H9 (cell line): Measurements from ENCODE around the gene CCIN. TPM values are rescaled to one million over a fixed set of nuclear protein-coding genes. Genes with fewer than 3 reads are reported as not detected.

ENCODE experiments used
- DNase-seq: peaks from one replicate; pipeline ENCODE4 v3.0.0-alpha.2; 2017
- H2AFZ ChIP-seq: one replicate; pipeline ENCODE4 v1.6.1; 2013; ENCODE audit warnings: mild to moderate bottlenecking, low read length, control low read depth, moderate library complexity
- H2AK5ac ChIP-seq: 2 replicates; pipeline ENCODE4 v1.6.1; 2013; ENCODE audit warnings: low read length, control low read depth, mixed read lengths; ENCODE audit not compliant: insufficient read length
- H2BK120ac ChIP-seq: one replicate; pipeline ENCODE4 v1.6.1; 2013; ENCODE audit warnings: low read depth, mild to moderate bottlenecking, low read length, control low read depth, inconsistent platforms; ENCODE audit not compliant: poor library complexity, severe bottlenecking
- H2BK12ac ChIP-seq: 2 replicates; pipeline ENCODE4 v1.6.1; 2013; ENCODE audit warnings: low read length, control low read depth, mixed read lengths, low read depth; ENCODE audit not compliant: insufficient read length
- H2BK15ac ChIP-seq: 2 replicates; pipeline ENCODE4 v1.6.1; 2013; ENCODE audit warnings: low read depth, low read length, control low read depth
- H2BK20ac ChIP-seq: one replicate; pipeline ENCODE4 v1.6.1; 2013; ENCODE audit warnings: low read depth, mild to moderate bottlenecking, low read length, control low read depth, inconsistent platforms; ENCODE audit not compliant: poor library complexity, severe bottlenecking
- H2BK5ac ChIP-seq: 2 replicates; pipeline ENCODE4 v1.6.1; 2013; ENCODE audit warnings: low read length, control low read depth, mixed read lengths; ENCODE audit not compliant: insufficient read length
- H3K14ac ChIP-seq: 2 replicates; pipeline ENCODE4 v1.6.1; 2013; ENCODE audit warnings: low read length, control low read depth; ENCODE audit not compliant: insufficient read depth
- H3K18ac ChIP-seq: 2 replicates; pipeline ENCODE4 v1.6.1; 2013; ENCODE audit warnings: low read depth, mild to moderate bottlenecking, mixed read lengths, low read length, control low read depth; ENCODE audit not compliant: insufficient read length
- H3K23ac ChIP-seq: 2 replicates; pipeline ENCODE4 v1.6.1; 2013; ENCODE audit warnings: low read length, control low read depth, mixed read lengths, low read depth; ENCODE audit not compliant: insufficient read length
- H3K23me2 ChIP-seq: 2 replicates; pipeline ENCODE4 v1.6.1; 2013; ENCODE audit warnings: low read depth, mild to moderate bottlenecking, mixed read lengths, low read length, control low read depth; ENCODE audit not compliant: insufficient read length, poor library complexity, severe bottlenecking
- H3K27ac ChIP-seq: 2 replicates; pipeline ENCODE4 v1.5.1; 2013; ENCODE audit warnings: low read length, control low read depth, mixed read lengths, low read depth; ENCODE audit not compliant: insufficient read length
- H3K27me3 ChIP-seq: 2 replicates; pipeline ENCODE4 v1.6.1; 2013; ENCODE audit warnings: low read length, control low read depth, inconsistent platforms; ENCODE audit not compliant: insufficient read depth
- H3K4ac ChIP-seq: 2 replicates; pipeline ENCODE4 v1.6.1; 2013; ENCODE audit warnings: low read depth, mild to moderate bottlenecking, control low read depth, inconsistent platforms, low read length, moderate library complexity
- H3K4me1 ChIP-seq: 2 replicates; pipeline ENCODE4 v1.6.1; 2013; ENCODE audit warnings: low read length, control low read depth, inconsistent platforms; ENCODE audit not compliant: insufficient read depth
- H3K4me2 ChIP-seq: 2 replicates; pipeline ENCODE4 v1.6.1; 2013; ENCODE audit warnings: low read length, control low read depth, mixed read lengths; ENCODE audit not compliant: insufficient read length, insufficient read depth
- H3K56ac ChIP-seq: 2 replicates; pipeline ENCODE4 v1.6.1; 2013; ENCODE audit warnings: low read depth, mild to moderate bottlenecking, mixed read lengths, low read length, control low read depth; ENCODE audit not compliant: insufficient read length
- H3K79me1 ChIP-seq: 2 replicates; pipeline ENCODE4 v1.6.1; 2013; ENCODE audit warnings: low read depth, mild to moderate bottlenecking, moderate library complexity, low read length, control low read depth, inconsistent platforms; ENCODE audit not compliant: insufficient read depth, poor library complexity, severe bottlenecking
- H3K79me2 ChIP-seq: 2 replicates; pipeline ENCODE4 v1.6.1; 2013; ENCODE audit warnings: low read length, control low read depth, inconsistent platforms; ENCODE audit not compliant: insufficient read depth
- H3K9ac ChIP-seq: 2 replicates; pipeline ENCODE4 v1.6.1; 2013; ENCODE audit warnings: low read length, control low read depth, mixed read lengths; ENCODE audit not compliant: insufficient read length; ENCODE audit errors: extremely low read depth
- H3K9me3 ChIP-seq: one replicate; pipeline ENCODE4 v1.6.1; 2013; ENCODE audit warnings: low read depth, low read length, inconsistent platforms; ENCODE audit not compliant: control insufficient read depth
- H3T11ph ChIP-seq: one replicate; pipeline ENCODE4 v1.6.1; 2013; ENCODE audit warnings: mild to moderate bottlenecking, low read length, control low read depth, inconsistent platforms
- H4K20me1 ChIP-seq: one replicate; pipeline ENCODE4 v1.6.1; 2013; ENCODE audit not compliant: control insufficient read depth, insufficient read length, insufficient read depth
- H4K5ac ChIP-seq: 2 replicates; pipeline ENCODE4 v1.6.1; 2013; ENCODE audit warnings: low read depth, mild to moderate bottlenecking, mixed read lengths, low read length, control low read depth; ENCODE audit not compliant: insufficient read length
- H4K8ac ChIP-seq: replicated peaks from 2 replicates; pipeline ENCODE4 v1.6.1; 2013; ENCODE audit warnings: low read length, control low read depth, mixed read lengths, low read depth; ENCODE audit not compliant: insufficient read length
- H4K91ac ChIP-seq: 2 replicates; pipeline ENCODE4 v1.6.1; 2013; ENCODE audit warnings: low read depth, mild to moderate bottlenecking, moderate library complexity, mixed read lengths, low read length, control low read depth; ENCODE audit not compliant: insufficient read length
- H3K27ac Mint-ChIP-seq, 3 experiments: 2 replicates in 2 of 3; 3 replicates in 1 of 3; pipeline ENCODE4 v1.8.0; 2020 to 2021; ENCODE audit warnings: mixed read lengths in 3 of 3, mild to moderate bottlenecking in 1 of 3, moderate library complexity in 1 of 3
- H3K27me3 Mint-ChIP-seq: 2 replicates; pipeline ENCODE4 v1.8.0; 2021; ENCODE audit warnings: low read depth, mild to moderate bottlenecking, moderate library complexity, mixed read lengths
- H3K36me3 Mint-ChIP-seq, 3 experiments: 2 replicates in 2 of 3; 3 replicates in 1 of 3; pipeline ENCODE4 v1.8.0; 2020 to 2021; ENCODE audit warnings: low read depth in 3 of 3, mixed read lengths in 3 of 3; ENCODE audit not compliant: insufficient read depth in 1 of 3
- H3K4me1 Mint-ChIP-seq, 2 experiments: 2 replicates each; pipeline ENCODE4 v1.8.0; 2020; ENCODE audit warnings: mixed read lengths in 2 of 2
- H3K4me3 Mint-ChIP-seq, 2 experiments: 2 replicates in 1 of 2; 3 replicates in 1 of 2; pipeline ENCODE4 v1.8.0; 2020 to 2021; ENCODE audit warnings: mild to moderate bottlenecking in 2 of 2, mixed read lengths in 2 of 2, moderate library complexity in 1 of 2
- H3K9me3 Mint-ChIP-seq, 2 experiments: 2 replicates in 1 of 2; 3 replicates in 1 of 2; pipeline ENCODE4 v1.8.0; 2020; ENCODE audit warnings: mild to moderate bottlenecking in 2 of 2, mixed read lengths in 2 of 2, moderate library complexity in 1 of 2
- CTCF ChIP-seq: fragments of 200-600 bp; sonication (generic); conservative IDR thresholded peaks from 3 replicates; pipeline ENCODE4 v1.8.0; 2021; ENCODE audit warnings: antibody characterized with exemption, mild to moderate bottlenecking
- WGBS: extraction: QIAGEN DNeasy Blood & Tissue Kit; methylation state at CpG from one replicate; pipeline ENCODE4 v1.1.7; 2013; ENCODE audit warnings: missing lambda C conversion rate, low lambda C conversion rate, mixed read lengths; ENCODE audit not compliant: insufficient read length; ENCODE audit errors: extremely low coverage; 5-methylcytosine and 5-hydroxymethylcytosine counted together
- total RNA-seq: library from RNA; stranded (reverse); gene quantifications from 2 replicates; pipeline ENCODE4 v1.2.1, GENCODE V29; 2021

CCIN gene
- total RNA-seq, 1 experiment from 2014 or later: not detected

DNA sequence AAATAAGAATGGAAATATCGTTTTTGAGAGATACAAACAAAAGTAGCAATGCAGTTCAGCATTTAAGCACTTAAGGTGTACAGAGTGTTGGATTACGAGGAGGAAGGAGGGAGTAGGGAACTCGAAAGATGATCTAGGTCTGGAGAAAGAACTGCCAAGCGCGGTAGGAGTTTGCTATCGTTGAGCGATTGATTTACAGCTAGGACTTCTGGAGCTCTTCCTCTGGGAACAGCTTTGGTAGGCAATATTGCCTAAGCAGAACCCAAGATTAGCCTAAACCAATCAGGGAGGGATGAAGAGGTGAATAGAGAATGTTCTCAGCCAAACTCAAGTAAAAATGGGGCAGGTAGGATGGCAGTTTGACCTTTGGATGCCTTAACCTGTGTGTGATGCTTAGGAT is 22.5 kb downstream of the CCIN start:
- H3K18ac ChIP-seq: no peak overlapping the region
- H2AK5ac ChIP-seq: no peak overlapping the region
- H4K20me1 ChIP-seq: no peaks in the 10 kb centered on the region
- no peak overlapping the region for H3K56ac ChIP-seq
- H3K4ac ChIP-seq: no peak overlapping the region
- H3K4me1 Mint-ChIP-seq: peaks cover 23 to 26% of the 10 kb centered on the region in 2 experiments
- peaks cover 10% of the 10 kb centered on the region for H3K23me2 ChIP-seq
- H3K27me3 Mint-ChIP-seq: peaks cover 10% of the 10 kb centered on the region
- H3K9me3 ChIP-seq: no peaks in the 10 kb centered on the region
- no peak overlapping the region for H3K27ac ChIP-seq
- no peak overlapping the region for H3T11ph ChIP-seq
- no peak for DNase-seq
- H2BK15ac ChIP-seq: no peak overlapping the region
- no peaks in the 10 kb centered on the region for H3K9me3 Mint-ChIP-seq
- peaks cover 11% of the 10 kb centered on the region for H3K79me1 ChIP-seq
- H2BK5ac ChIP-seq: no peak overlapping the region
- peak overlapping the region; percentile 95 for H3K4me2 ChIP-seq
- no peak overlapping the region for H4K8ac ChIP-seq
- no peak overlapping the region for H2BK12ac ChIP-seq
- no peaks in the 10 kb centered on the region for H3K27me3 ChIP-seq
- H3K27ac Mint-ChIP-seq: peak overlapping the region; percentile 74 to 96 (median 91); a peak in 5 of 7 replicates
- H3K23ac ChIP-seq: no peak overlapping the region
- H2BK20ac ChIP-seq: no peak overlapping the region
- no peak overlapping the region for H2AFZ ChIP-seq
- H3K36me3 Mint-ChIP-seq: peaks cover 6 to 12% (median 11%) of the 10 kb centered on the region in 3 experiments; a peak in 6 of 7 replicates
- peak overlapping the region; percentile 94 to 96 for H3K4me3 Mint-ChIP-seq
- no CpG with 5 or more reads among the region's 7 CpGs for WGBS
- H3K9ac ChIP-seq: peak overlapping the region; percentile 91
- peaks cover 6% of the 10 kb centered on the region; the same call in 1 of the 2 replicates for H3K4me1 ChIP-seq
- no peak overlapping the region for H4K91ac ChIP-seq
- H2BK120ac ChIP-seq: no peak overlapping the region
- H3K79me2 ChIP-seq: peaks cover 37% of the 10 kb centered on the region
- no peak overlapping the region for H3K14ac ChIP-seq
- TF ChIP-seq CTCF: no peak
- no peak overlapping the region for H4K5ac ChIP-seq
